GM23338 (cell line): ENCODE results near the gene IL22RA2. TPM values are rescaled to one million over a fixed set of nuclear protein-coding genes. Genes with fewer than 3 reads are reported as not detected.

Experiments used
- ATAC-seq: fragments of 200-7000 bp; cut with Tn5 transposase; 3 replicates; pipeline ENCODE4 v1.9.1; 2020
- DNase-seq: peaks from one replicate; pipeline ENCODE4 v3.0.0-alpha.2; 2015; ENCODE audit warnings: low spot score
- H2AFZ ChIP-seq: fragments of 200-600 bp; sonication (generic); 2 replicates; pipeline ENCODE4 v1.8.0; 2016; ENCODE audit warnings: antibody characterized with exemption, mild to moderate bottlenecking, moderate library complexity
- H3F3A ChIP-seq: fragments of 200-600 bp; sonication (generic); replicated peaks from 2 replicates; pipeline ENCODE4 v1.8.0; 2017; ENCODE audit warnings: antibody characterized with exemption, mixed run types, low read depth
- H3K27ac ChIP-seq: fragments of 200-600 bp; sonication (generic); 2 replicates; pipeline ENCODE4 v1.6.1; 2016; ENCODE audit warnings: low read depth
- H3K27me3 ChIP-seq: fragments of 200-600 bp; sonication (generic); 2 replicates; pipeline ENCODE4 v1.8.0; 2016; ENCODE audit warnings: mild to moderate bottlenecking, mixed run types, moderate library complexity; ENCODE audit not compliant: insufficient read depth
- H3K36me3 ChIP-seq: fragments of 200-600 bp; sonication (generic); 2 replicates; pipeline ENCODE4 v1.8.0; 2016; ENCODE audit warnings: mild to moderate bottlenecking; ENCODE audit not compliant: insufficient read depth
- H3K4me1 ChIP-seq: fragments of 200-600 bp; sonication (generic); 2 replicates; pipeline ENCODE4 v1.8.0; 2016; ENCODE audit warnings: mild to moderate bottlenecking, moderate library complexity; ENCODE audit not compliant: insufficient read depth
- H3K4me2 ChIP-seq: fragments of 200-600 bp; sonication (generic); 2 replicates; pipeline ENCODE4 v1.7.1; 2017; ENCODE audit warnings: mixed run types
- H3K4me3 ChIP-seq: fragments of 200-600 bp; sonication (generic); 2 replicates; pipeline ENCODE4 v1.6.1; 2016; ENCODE audit warnings: mixed run types
- H3K79me2 ChIP-seq: fragments of 200-600 bp; sonication (generic); replicated peaks from 2 replicates; pipeline ENCODE4 v1.8.0; 2017; ENCODE audit warnings: mild to moderate bottlenecking; ENCODE audit not compliant: insufficient read depth
- H3K9me2 ChIP-seq: fragments of 200-600 bp; sonication (generic); 2 replicates; pipeline ENCODE4 v1.8.0; 2017; ENCODE audit not compliant: insufficient read depth
- H4K20me1 ChIP-seq: fragments of 200-600 bp; sonication (generic); replicated peaks from 2 replicates; pipeline ENCODE4 v1.8.0; 2017; ENCODE audit warnings: mild to moderate bottlenecking; ENCODE audit not compliant: insufficient read depth
- H3K27ac Mint-ChIP-seq: 2 replicates; pipeline ENCODE4 v1.8.0; 2020; ENCODE audit warnings: inconsistent platforms, mild to moderate bottlenecking, moderate library complexity, mixed read lengths
- H3K27me3 Mint-ChIP-seq: 3 replicates; pipeline ENCODE4 v1.8.0; 2022; ENCODE audit warnings: low read depth, mild to moderate bottlenecking, moderate library complexity, mixed read lengths, inconsistent platforms; ENCODE audit not compliant: insufficient read depth, poor library complexity
- H3K36me3 Mint-ChIP-seq: 3 replicates; pipeline ENCODE4 v1.8.0; 2021; ENCODE audit warnings: low read depth, mild to moderate bottlenecking, inconsistent platforms, moderate library complexity, mixed read lengths
- H3K4me1 Mint-ChIP-seq: 3 replicates; pipeline ENCODE4 v1.8.0; 2020; ENCODE audit warnings: mild to moderate bottlenecking, inconsistent platforms, mixed read lengths
- H3K4me3 Mint-ChIP-seq: 3 replicates; pipeline ENCODE4 v1.8.0; 2021; ENCODE audit warnings: moderate library complexity, mild to moderate bottlenecking, inconsistent platforms, mixed read lengths
- H3K9me3 Mint-ChIP-seq: 3 replicates; pipeline ENCODE4 v1.8.0; 2020; ENCODE audit warnings: moderate library complexity, mild to moderate bottlenecking, inconsistent platforms, mixed read lengths
- CREB1 ChIP-seq: fragments of 250-450 bp; sonication (Bioruptor Pico); IDR thresholded peaks from 2 replicates; pipeline ENCODE4 v1.5.0; 2020; ENCODE audit warnings: low read depth, mild to moderate bottlenecking, moderate library complexity
- CTCF ChIP-seq, 2 experiments: fragments of 200-600 bp in 1 of 2; sonication (generic) in 1 of 2; conservative IDR thresholded peaks; 2 replicates each; pipeline versions ENCODE4 v1.5.1 to v1.6.1; 2016 to 2017; ENCODE audit warnings: antibody characterized with exemption in 2 of 2, low read depth in 2 of 2, mild to moderate bottlenecking in 2 of 2, moderate library complexity in 1 of 2
- ETS1 ChIP-seq: IDR thresholded peaks from 2 replicates; pipeline ENCODE4 v1.6.1; 2016; ENCODE audit warnings: antibody characterized with exemption
- EZH2 ChIP-seq: fragments of 200-600 bp; sonication (generic); IDR thresholded peaks from one replicate; pipeline ENCODE4 v1.8.0; 2017; ENCODE audit warnings: antibody characterized with exemption, mild to moderate bottlenecking, low read depth; ENCODE audit not compliant: unreplicated experiment
- EZH2phosphoT487 ChIP-seq: fragments of 200-600 bp; sonication (generic); IDR thresholded peaks from one replicate; pipeline ENCODE4 v1.8.1; 2018; ENCODE audit warnings: antibody characterized with exemption; ENCODE audit not compliant: unreplicated experiment
- JUNB ChIP-seq: IDR thresholded peaks from one replicate; pipeline ENCODE4 v1.6.1; 2016; ENCODE audit warnings: antibody characterized with exemption; ENCODE audit not compliant: unreplicated experiment
- NANOG ChIP-seq: IDR thresholded peaks from 2 replicates; pipeline ENCODE4 v1.6.1; 2016; ENCODE audit warnings: antibody characterized with exemption, borderline replicate concordance
- POLR2AphosphoS5 ChIP-seq: IDR thresholded peaks from 2 replicates; pipeline ENCODE4 v1.6.1; 2016; ENCODE audit warnings: antibody characterized with exemption, low read depth
- REST ChIP-seq: IDR thresholded peaks from one replicate; pipeline ENCODE4 v1.6.1; 2018; ENCODE audit warnings: antibody characterized with exemption; ENCODE audit not compliant: unreplicated experiment
- STAT1 ChIP-seq: IDR thresholded peaks from one replicate; pipeline ENCODE4 v1.6.1; 2016; ENCODE audit warnings: antibody characterized with exemption; ENCODE audit not compliant: unreplicated experiment
- ZNF114 ChIP-seq: fragments of 250-450 bp; sonication (Bioruptor Pico); IDR thresholded peaks from 2 replicates; pipeline ENCODE4 v1.5.0; 2020; ENCODE audit warnings: mild to moderate bottlenecking, moderate library complexity
- ZNF331 ChIP-seq: fragments of 250-450 bp; sonication (Bioruptor Pico); IDR thresholded peaks from 2 replicates; pipeline ENCODE4 v1.5.0; 2020; ENCODE audit warnings: low read depth, mild to moderate bottlenecking, moderate library complexity
- ZNF462 ChIP-seq: fragments of 250-450 bp; sonication (Bioruptor Pico); IDR thresholded peaks from 2 replicates; pipeline ENCODE4 v1.5.0; 2020; ENCODE audit warnings: mild to moderate bottlenecking, moderate library complexity
- polyA plus RNA-seq: library from polyadenylated mRNA; unstranded; fragments of >200 nt; fragmentation: Nextera tagmentation; extraction: Ambion mirVana; gene quantifications from 2 replicates; pipeline ENCODE4 v1.2.1, GENCODE V29; 2016
- total RNA-seq: library from RNA; depleted of rRNA; stranded (reverse); fragments of >200 nt; shearing (Covaris generic); gene quantifications from 2 replicates; pipeline ENCODE4 v1.2.3, GENCODE V29; 2014

IL22RA2 gene
- total and polyA plus RNA-seq, 2 experiments from 2014 or later, result not detected

- Histone ChIP-seq H3K9me2 (peaks cover 27% of the 10 kb centered on the region), H3K36me3 (no peaks in the 10 kb centered on the region), H3K4me2 (no peak overlapping the region), H3K4me3 (no peak overlapping the region), H3K4me1 (no peaks in the 10 kb centered on the region), H3K79me2 (no peaks in the 10 kb centered on the region), H4K20me1 (no peaks in the 10 kb centered on the region), H3K27me3 (no peaks in the 10 kb centered on the region), H2AFZ (no peak overlapping the region), H3F3A (no peaks in the 10 kb centered on the region), H3K27ac (no peak overlapping the region)
- peaks cover 24% of the 10 kb centered on the region for H3K9me3 Mint-ChIP-seq
- no peak for TF ChIP-seq CTCF (conservative IDR thresholded peaks at IDR 0.05; ENCODE audit: low read depth in 2 of 2)
- TF ChIP-seq ZNF114, result no peak
- no peak for TF ChIP-seq ZNF462 (CRISPR knock-in tag)
- TF ChIP-seq POLR2AphosphoS5, result no peak
- TF ChIP-seq NANOG, result no peak
- TF ChIP-seq REST, result no peak
- TF ChIP-seq EZH2phosphoT487, result no peak
- no peak for TF ChIP-seq JUNB
- TF ChIP-seq EZH2, result no peak
- no peak for TF ChIP-seq ETS1
- TF ChIP-seq STAT1, result no peak
- TF ChIP-seq CREB1, result no peak
- TF ChIP-seq ZNF331 (CRISPR knock-in tag), result no peak
- no peaks in the 10 kb centered on the region for H3K4me1 Mint-ChIP-seq
- H3K27ac Mint-ChIP-seq, result no peak overlapping the region
- peaks cover 2% of the 10 kb centered on the region for H3K27me3 Mint-ChIP-seq
- ATAC-seq (no peak), DNase-seq (no peak)
- no peak overlapping the region for H3K4me3 Mint-ChIP-seq
- peaks cover 6% of the 10 kb centered on the region for H3K36me3 Mint-ChIP-seq
Observed at GRCh38 chr6:137156650-137157049, 16.8 kb downstream of the IL22RA2 start.
